Fibroblast of the aortic adventitia (primary cell): ENCODE results near the gene RRP8. TPM values are rescaled to one million over a fixed set of nuclear protein-coding genes. Genes with fewer than 3 reads are reported as not detected.

Source experiments
- DNase-seq: peaks from one replicate; pipeline ENCODE4 v3.0.0-alpha.2; 2010; ENCODE audit warnings: low read depth
- H3K4me3 ChIP-seq: 2 replicates; pipeline ENCODE4 v1.5.1; 2011; ENCODE audit warnings: low read depth, mild to moderate bottlenecking, control low read depth, low read length, moderate library complexity
- CTCF ChIP-seq: IDR thresholded peaks from 2 replicates; pipeline ENCODE4 v1.5.1; 2011; ENCODE audit warnings: mild to moderate bottlenecking, low read length, control low read depth, inconsistent platforms; ENCODE audit not compliant: insufficient read depth
- total RNA-seq: library from RNA; depleted of rRNA; stranded (reverse); fragments of >200 nt; gene quantifications from 2 replicates; pipeline ENCODE4 v1.2.3, GENCODE V29; 2012; ENCODE audit warnings: low replicate concordance

Gene RRP8
- total RNA-seq, 1 donor = 10.2 TPM

GRCh38 chr11:6618117-6619003, 14.9 kb upstream of the RRP8 start:
- DNase-seq = peak; percentile 85
- TF ChIP-seq CTCF = peak; percentile 27
- H3K4me3 ChIP-seq = peak overlapping the region; percentile 93

- peak overlapping the region; percentile 93 for H3K4me3 ChIP-seq
- TF ChIP-seq CTCF = no peak
- no peak for DNase-seq
Measured at GRCh38 chr11:6617315-6617781, 13.9 kb upstream of the RRP8 start.

GRCh38 chr11:6616596-6617250, 13.3 kb upstream of the RRP8 start:
- H3K4me3 ChIP-seq = no peak overlapping the region
- no peak for TF ChIP-seq CTCF
- DNase-seq = no peak

GRCh38 chr11:6615882-6616585, 12.6 kb upstream of the RRP8 start:
- no peak for DNase-seq
- H3K4me3 ChIP-seq = no peak overlapping the region
- no peak for TF ChIP-seq CTCF

GRCh38 chr11:6615046-6615445, 11.6 kb upstream of the RRP8 start:
- no peak for TF ChIP-seq CTCF
- no peak overlapping the region for H3K4me3 ChIP-seq
- DNase-seq = no peak

- no peak for DNase-seq
- no peak for TF ChIP-seq CTCF
- no peak overlapping the region for H3K4me3 ChIP-seq
Measured at GRCh38 chr11:6614446-6614845, 11.0 kb upstream of the RRP8 start.
